ENCODE data around the gene ZBTB7C.

GRCh38 chr18:48408727-48409590 lies at the start of gene ZBTB7C:
- TF ChIP-seq CTCF (IDR thresholded peaks at IDR 0.05; ENCODE audit: insufficient read depth, low read length, poor library complexity, severe bottlenecking): no peak
- no peak for TF ChIP-seq EZH2phosphoT487 (conservative IDR thresholded peaks at IDR 0.05; ENCODE audit: low read length)

All from SU-DHL-6 (cell line).